ENCODE measurements around the gene CYTH2.
A peak's percentile ranks its signal among the peaks of the same experiment; 100 is the strongest.

CYTH2 gene, protein sequence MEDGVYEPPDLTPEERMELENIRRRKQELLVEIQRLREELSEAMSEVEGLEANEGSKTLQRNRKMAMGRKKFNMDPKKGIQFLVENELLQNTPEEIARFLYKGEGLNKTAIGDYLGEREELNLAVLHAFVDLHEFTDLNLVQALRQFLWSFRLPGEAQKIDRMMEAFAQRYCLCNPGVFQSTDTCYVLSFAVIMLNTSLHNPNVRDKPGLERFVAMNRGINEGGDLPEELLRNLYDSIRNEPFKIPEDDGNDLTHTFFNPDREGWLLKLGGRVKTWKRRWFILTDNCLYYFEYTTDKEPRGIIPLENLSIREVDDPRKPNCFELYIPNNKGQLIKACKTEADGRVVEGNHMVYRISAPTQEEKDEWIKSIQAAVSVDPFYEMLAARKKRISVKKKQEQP
- 11.3 to 36.9 (median 21.5) reads per million in 18 experiments for total RNA-seq

DNA sequence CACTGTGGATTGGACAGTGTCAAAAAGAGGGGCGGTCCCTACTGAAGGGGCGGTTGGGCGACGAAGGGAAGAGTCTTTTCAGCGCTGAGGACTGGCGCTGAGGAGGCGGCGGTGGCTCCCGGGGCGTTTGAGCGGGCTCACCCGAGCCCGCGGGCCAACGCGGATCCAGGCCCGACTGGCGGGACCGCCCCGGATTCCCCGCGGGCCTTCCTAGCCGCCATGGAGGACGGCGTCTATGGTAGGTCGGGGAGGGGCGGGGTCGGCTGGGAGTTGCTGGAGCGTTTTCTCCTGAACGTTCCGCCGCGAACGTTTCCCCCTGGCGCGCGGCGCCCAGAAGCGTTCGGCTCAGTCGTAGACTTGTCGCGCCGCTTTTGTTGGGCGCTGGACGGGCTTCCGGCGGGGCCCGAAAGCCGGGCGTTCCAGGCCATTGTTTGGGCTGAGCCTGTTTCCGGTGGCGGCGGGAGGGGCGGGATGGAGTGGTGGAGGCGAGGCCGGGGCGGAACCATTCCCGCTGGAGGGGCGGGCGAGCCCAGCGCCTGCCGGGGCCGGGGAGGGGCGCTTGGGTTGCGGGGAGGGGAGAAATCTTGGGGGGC is at the start of gene CYTH2:
CYTH2 (plus strand) TSS at position 81 of the 593 bp plus-strand sequence; CDS start at position 220, 139 bp downstream.
- DNase-seq, result peak; percentile 61 to 72

DNA sequence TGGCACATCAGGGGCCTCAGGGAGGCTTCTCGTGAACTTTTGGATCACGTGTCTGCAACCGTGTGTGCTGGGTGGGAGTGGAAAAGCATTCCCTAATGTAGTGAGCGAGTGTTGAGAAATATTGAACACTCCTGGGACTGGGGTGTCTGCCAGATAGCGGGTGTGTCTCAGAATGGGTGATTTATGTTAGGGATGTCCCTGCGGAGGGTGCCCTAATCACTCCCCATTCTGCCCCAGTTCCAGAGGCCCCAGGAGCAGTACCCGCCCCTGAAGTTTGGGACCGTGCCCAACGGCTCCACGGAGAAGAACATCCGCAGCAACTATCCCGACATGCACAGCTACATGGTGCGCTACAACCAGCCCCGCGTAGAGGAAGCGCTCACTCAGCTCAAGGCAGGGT is 47.6 kb upstream of the CYTH2 start:
- no peak for DNase-seq

DNA sequence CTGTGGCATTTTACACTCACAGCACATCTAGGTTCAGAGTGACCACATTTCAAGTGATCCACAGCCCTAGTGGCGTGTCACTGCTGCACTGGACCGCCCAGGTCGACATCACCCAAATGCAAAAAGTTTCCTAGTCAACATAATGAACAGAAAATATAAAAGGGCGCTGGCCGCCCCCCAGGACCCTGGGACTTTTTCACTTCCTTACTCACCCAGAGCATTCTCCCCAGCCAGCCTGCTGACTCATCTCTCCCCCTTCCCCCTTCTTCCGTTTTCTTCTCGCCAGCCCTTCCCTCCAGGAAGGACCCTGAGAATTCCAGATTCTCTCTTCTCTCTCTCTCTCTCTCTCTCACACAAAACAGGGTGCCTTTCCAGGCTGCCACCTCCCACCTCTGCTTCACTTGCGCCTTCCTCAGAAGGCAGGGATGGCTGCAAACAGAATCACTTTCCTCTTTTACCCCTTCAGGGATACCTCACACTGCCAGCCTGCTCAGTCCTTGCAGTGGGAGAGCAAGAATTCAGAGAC is 44.4 kb upstream of the CYTH2 start:
- DNase-seq, result peak; percentile 46 to 48

DNA sequence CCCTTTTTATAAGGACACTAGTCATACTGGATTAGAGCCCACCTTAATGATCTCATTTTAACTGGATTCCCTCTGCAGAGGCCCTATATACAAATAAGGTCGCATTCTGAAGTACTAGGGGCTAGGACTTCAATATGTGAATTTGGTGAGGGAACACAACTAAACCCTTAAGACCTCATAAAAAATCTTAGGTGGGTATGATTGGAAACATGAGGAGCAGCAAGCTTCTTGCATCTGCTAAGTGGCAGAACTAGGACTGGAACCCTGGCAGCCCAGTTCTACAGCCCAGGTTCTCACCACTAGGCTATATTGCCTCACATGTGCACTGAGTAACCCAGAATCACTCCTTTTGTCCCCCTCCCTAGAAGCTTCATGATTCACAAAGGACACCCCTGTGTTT is 40.5 kb upstream of the CYTH2 start:
- no peak for DNase-seq

DNA sequence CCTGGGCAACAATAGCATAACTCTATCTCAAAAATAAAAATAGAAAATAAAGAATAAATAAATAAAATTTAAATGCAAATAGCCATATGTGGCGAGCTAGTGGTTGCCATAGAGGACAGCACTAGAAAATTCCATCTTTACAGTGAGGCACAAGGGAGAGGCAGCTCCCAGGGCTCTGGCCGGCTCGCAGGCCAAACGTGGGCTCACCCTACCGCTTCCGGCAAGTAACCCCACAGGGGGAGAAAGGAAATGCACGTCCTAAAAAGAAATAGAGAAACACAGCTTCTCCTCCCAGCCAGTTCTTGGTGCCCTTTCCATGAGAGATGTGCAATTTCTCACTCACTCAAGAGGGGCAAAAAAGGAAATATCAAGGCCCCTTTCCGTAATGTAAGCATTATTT is 35.8 kb upstream of the CYTH2 start:
- peak; percentile 24 to 26 for DNase-seq

DNA sequence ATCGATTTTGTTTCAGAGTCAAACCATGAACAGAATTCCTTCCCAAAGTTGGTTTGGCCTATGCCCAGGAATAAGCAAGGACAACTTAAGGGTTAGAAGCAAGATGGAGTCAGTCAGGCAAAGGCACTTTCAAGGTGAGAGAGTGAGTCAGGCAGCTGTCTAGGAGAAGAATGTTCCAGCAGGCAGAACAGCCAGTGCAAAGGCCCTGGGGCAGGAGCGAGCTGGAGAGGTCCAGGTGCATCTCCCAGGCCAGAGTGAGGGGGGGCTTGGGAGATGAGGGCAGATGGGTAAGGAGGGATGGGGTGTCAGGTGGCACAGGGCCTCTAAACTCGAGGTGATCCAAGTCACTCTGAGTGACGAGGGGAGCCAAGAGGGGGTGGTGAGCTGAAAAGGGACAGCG is 32.6 kb upstream of the CYTH2 start:
- DNase-seq, result no peak

DNA sequence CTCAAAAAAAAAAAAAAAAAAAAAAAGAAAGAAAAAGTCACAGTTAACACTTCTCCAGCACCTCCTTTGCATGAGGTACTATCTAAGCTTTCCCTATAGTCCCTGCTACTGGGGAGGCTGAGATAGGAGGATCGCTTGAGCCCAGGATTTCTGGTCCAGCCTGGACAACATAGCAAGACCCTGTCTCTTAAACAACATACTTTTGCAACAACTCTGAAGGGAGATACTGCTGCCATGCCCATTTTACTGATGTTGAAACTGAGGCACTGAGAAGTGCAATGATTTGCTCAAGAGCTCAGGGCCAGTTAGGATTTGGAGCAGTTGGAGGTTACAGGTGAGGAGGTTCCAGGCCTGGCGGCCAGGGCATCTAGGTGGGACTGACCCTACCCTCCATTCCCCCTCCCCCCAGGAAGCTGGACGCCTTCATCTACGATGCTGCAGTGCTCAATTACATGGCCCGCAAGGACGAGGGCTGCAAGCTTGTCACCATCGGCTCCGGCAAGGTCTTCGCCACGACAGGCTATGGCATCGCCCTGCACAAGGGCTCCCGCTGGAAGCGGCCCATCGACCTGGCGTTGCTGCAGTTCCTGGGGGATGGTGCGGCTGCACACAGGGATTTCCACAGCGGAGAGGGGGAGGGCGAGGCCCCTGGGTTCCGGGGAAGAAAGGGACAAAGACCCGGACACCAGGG is 27.7 kb upstream of the CYTH2 start:
- no peak for DNase-seq

DNA sequence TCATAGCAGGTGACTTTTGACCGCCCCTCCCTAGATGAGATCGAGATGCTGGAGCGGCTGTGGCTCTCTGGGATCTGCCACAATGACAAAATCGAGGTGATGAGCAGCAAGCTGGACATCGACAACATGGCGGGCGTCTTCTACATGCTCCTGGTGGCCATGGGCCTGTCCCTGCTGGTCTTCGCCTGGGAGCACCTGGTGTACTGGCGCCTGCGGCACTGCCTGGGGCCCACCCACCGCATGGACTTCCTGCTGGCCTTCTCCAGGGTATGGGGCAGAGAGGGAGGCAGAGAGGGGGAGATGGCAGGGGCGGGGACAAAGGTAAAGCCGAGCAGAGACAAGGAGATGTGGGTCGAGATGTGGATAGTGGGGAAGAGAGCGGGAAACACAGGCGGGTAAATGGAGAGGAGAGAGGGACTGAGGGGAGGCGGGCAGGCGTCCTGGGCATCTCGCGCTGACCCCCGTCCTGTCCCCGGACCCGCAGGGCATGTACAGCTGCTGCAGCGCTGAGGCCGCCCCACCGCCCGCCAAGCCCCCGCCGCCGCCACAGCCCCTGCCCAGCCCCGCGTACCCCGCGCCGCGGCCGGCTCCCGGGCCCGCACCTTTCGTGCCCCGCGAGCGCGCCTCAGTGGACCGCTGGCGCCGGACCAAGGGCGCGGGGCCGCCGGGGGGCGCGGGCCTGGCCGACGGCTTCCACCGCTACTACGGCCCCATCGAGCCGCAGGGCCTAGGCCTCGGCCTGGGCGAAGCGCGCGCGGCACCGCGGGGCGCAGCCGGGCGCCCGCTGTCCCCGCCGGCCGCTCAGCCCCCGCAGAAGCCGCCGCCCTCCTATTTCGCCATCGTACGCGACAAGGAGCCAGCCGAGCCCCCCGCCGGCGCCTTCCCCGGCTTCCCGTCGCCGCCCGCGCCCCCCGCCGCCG is 26.8 kb upstream of the CYTH2 start:
- no peak for DNase-seq

DNA sequence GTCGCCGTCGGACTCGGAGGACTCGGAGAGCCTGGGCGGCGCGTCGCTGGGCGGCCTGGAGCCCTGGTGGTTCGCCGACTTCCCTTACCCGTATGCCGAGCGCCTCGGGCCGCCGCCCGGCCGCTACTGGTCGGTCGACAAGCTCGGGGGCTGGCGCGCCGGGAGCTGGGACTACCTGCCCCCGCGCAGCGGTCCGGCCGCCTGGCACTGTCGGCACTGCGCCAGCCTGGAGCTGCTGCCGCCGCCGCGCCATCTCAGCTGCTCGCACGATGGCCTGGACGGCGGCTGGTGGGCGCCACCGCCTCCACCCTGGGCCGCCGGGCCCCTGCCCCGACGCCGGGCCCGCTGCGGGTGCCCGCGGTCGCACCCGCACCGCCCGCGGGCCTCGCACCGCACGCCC is 25.9 kb upstream of the CYTH2 start:
- peak; percentile 5 to 34 for DNase-seq

DNA sequence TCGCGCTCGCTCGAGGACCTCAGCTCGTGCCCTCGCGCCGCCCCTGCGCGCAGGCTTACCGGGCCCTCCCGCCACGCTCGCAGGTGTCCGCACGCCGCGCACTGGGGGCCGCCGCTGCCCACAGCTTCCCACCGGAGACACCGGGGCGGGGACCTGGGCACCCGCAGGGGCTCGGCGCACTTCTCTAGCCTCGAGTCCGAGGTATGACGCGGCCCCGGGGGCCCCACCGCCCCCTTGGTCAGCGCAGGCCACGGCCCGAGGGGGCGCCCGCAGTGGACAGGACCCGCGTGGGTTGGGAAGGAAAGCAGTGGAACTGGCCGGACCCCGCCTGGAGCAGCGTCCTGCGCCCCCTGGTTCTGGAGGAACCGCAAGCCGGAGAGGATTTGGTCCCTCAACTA is 25.4 kb upstream of the CYTH2 start:
- no peak for DNase-seq

DNA sequence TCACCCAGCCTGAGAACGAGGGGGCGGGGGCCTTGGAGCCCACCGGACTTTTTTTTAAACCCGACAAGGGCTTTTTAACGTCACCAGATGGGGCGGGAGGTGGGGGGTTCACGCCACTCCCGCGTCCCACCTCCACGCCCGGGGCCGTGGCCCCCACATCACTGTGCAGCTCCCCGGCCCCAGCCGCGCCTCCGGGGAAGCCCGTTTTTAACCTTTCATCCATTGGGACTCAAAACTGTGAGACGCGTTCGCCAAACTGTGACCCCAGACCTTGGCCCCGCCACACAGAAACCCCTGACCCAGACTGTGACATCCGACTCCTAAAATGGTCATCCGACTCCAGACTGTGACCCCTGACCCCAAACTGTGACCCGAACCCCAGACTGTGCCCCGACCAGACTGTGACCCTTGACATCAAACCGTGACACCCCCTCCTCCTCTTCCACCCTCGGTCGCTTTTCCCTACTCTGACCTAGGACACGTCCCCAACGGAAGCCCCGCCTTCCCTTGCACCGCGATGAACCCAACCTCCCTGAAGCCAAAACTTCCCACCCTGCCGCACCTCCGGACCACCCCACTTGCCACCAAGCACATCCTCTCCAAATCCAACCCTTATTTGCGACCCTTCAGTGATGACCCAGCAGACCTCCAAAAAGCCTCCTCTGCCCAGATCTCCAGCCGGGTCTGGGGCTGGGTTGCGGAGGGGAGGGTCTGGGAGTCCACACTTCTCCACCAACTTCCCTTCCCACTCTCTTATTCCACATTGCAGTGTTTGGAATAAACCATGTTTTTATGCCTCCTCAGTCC is 24.8 kb upstream of the CYTH2 start:
- no peak for DNase-seq

DNA sequence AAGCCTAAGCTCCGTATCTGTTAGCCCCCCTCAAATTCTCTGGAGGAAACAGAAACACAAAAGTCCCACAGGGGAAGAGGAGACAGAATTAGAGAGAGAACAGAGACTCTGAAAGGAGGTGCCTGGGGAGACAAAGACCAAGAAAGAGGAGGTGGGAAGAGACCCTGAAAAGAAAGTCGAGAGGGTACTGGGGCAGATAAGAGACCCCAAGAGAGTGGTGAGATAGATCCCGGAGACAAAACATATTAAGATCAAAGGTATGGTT is 24.3 kb upstream of the CYTH2 start:
- DNase-seq, result no peak

DNA sequence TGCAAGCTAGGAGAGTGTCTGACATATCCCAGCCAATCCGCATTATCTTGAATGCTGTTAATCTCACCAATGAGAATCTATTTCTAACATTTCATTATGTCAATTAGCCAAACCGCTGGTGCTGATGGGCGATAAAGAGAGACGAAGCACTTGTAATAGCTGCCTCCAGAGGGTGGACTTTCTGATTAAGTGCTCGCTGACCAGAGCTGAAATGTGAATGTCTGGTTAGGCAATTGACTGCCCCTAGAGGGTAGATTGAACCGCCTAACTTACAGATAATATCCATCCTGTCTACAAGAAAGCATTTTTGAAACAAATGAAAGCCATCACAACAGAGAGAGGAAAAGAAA is 23.9 kb upstream of the CYTH2 start:
- DNase-seq, result peak; percentile 57 to 59

DNA sequence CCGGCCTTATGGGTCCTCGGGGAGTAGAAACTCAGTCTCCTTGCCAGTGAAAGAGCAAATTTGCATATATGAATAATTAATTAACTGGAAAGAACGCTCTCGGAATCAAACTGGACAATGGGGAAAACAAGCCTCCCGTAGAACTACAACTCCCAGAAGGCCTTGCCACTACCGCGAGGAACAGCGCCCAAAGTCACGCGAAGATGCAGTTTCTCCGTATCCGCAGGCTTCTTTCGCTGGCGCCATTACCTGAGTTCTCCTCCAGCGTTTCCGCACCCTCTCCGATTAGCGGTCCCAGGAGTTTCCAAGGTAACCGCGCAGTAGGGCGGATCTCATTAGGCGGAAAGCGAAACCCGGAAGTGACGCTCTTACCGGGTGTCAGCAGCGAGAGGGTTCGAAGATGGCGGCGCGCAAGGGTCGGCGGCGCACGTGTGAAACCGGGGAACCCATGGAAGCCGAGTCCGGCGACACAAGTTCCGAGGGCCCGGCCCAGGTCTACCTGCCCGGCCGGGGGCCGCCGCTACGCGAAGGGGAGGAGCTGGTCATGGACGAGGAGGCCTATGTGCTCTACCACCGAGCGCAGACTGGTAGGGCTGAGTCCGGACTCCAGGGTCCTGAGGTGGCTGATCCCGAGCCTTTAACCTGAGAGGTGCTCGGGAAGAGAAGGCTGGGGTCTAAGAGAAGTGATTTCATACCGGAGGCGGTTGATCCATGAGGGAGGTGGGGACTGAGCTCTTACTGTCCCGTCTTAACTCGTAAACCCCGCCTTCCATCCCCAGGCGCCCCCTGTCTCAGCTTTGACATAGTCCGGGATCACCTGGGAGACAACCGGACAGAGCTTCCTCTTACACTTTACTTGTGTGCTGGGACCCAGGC is 23.3 kb upstream of the CYTH2 start, which contains the start of gene GRWD1:
GRWD1 (plus strand) TSS at position 378 of the 876 bp plus-strand sequence; CDS start at position 401, 23 bp downstream.
- peak; percentile 95 to 96 for DNase-seq

DNA sequence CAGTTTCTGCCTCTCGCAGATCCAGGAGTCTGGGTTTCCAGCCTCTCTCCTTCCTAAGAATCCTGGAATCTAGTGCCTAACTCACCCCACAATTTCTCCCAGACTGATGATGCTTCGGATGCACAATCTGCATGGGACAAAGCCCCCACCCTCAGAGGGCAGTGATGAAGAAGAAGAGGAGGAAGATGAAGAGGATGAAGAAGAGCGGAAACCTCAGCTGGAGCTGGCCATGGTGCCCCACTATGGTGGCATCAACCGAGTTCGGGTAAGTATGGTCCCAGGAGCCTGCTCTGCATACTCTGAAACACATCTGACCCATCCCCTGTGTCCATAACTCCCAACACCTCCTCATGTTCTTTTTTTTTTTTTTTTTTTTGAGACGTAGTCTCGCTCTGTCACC is 22.6 kb upstream of the CYTH2 start:
- no peak for DNase-seq

DNA sequence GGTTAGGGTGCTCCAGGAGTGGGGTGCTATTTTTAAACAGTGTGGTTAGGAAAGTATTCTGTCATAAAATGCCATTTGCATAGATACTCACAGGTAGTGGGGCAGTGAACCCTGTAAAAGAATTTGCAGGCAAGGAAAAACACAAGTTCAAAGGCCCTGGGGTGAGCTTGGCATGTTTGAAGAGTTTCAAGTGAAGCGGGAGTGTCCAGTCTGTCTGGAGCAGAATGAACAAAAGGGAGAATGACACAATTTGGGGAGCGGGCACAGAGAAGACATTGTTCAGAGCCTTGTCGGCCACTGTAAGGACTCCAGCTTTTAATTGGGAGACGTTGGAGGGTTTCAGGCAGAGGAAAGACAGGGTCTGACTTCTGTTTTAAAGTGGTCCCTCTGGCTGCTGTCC is 20.6 kb upstream of the CYTH2 start:
- no peak for DNase-seq

DNA sequence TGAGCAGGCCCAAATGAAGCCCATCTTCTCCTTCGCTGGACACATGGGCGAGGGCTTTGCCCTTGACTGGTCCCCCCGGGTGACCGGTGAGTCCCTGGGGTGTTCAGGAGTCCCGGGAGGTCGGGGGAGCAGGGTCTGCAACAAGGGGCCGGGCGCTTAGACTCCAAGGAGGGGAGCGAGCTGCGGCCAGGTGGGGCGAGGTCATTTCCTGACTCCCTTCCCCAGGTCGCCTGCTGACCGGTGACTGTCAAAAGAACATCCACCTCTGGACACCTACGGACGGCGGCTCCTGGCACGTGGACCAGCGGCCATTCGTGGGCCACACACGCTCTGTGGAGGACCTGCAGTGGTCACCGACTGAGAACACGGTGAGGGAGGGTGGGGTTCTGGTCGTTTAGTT is 18.7 kb upstream of the CYTH2 start:
- no peak for DNase-seq

DNA sequence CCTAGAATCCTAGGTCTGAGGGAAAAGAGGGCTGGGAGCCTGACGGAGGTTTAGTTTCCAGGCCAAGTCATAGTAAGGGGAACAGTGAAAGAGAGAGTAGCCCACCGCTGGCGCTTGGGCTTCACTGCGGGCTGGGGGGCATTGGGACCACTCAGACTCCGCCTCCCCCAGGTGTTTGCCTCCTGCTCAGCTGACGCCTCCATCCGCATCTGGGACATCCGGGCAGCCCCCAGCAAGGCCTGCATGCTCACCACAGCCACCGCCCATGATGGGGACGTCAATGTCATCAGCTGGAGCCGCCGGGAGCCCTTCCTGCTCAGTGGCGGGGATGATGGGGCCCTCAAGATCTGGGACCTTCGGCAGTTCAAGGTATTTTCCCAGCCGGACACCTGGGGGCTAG is 18.3 kb upstream of the CYTH2 start:
- no peak for DNase-seq

DNA sequence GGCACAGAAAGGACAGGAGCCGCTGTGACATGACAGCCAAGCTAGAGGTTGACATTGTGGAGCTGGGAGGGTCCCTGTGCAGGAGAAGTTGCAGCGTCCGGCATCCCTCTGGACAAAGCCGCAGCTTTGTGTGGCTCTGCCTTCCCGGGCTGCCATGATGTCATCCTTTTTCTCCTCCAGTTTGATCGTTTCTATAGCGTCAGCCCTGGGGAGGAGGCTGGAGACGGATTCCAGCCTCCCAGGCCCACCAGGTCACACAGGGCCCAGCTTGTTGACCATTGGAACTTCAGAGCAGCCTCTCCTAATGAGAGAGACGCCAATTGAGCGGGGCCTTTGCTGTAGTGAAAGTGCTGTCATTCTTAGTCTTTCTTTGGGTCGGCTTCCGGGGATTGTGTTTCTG is 17.5 kb upstream of the CYTH2 start:
- DNase-seq, result no peak

DNA sequence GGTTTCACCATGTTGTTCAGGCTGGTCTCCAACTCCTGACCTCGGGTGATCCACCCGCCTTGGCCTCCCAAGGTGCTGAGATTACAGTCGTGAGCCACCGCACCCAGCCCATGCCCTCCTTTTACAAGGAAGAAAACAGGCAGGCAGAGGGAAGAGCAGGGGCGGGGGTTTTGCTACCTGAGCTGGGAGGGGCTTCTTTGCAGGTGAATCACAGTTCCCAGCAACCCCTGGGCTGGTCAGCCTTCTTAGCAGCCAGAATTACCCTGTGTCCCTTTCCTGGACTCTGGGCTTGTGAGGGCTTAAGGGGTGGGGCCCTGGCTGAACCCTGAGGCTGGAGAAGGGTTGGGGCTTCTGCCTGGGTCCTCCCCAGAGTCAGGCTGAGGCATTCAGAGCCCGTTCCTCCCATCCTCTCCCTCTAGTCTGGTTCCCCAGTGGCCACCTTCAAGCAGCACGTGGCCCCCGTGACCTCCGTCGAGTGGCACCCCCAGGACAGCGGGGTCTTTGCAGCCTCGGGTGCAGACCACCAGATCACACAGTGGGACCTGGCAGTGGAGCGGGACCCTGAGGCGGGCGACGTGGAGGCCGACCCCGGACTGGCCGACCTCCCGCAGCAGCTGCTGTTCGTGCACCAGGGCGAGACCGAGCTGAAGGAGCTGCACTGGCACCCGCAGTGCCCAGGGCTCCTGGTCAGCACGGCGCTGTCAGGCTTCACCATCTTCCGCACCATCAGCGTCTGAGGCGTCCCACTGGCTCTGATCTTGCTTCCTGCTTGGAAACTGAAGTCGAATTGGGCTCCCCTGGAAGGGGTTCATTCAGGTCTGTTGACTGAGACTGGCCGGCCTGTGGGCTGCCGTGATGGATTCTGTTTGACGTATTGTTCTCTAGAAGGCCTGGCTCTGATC is 16.6 kb upstream of the CYTH2 start:
- no peak for DNase-seq
